ENCODE results near the gene ANKRD6. TPM values are rescaled to one million over a fixed set of nuclear protein-coding genes. Genes with fewer than 3 reads are reported as not detected.

Gene ANKRD6
- total RNA-seq, 5 donors from 2014 or later (not counting 1 experiment from before 2014, with no cell fraction given): 3.0 to 8.4 (median 5.3) TPM

- Mint-ChIP-seq H3K36me3 (peaks cover 5% of the 10 kb centered on the region), H3K4me1 (no peaks in the 10 kb centered on the region), H3K27ac (no peak overlapping the region), H3K9me3 (no peaks in the 10 kb centered on the region), H3K27me3 (no peaks in the 10 kb centered on the region), H3K4me3 (no peak overlapping the region)
- DNase-seq (no peak), ATAC-seq (replicated peaks in 1 of 4) (no peak)
- Histone ChIP-seq H3K27ac (ENCODE audit: low read length) (no peak overlapping the region), H3K27me3 (replicated peaks in 1 of 2; ENCODE audit: control insufficient read depth in 2 of 2, extremely low read depth in 1 of 2, insufficient read depth in 2 of 2, low read length in 1 of 2) (no peaks in the 10 kb centered on the region), H3K9me3 (no peaks in the 10 kb centered on the region), H3K36me3 (ENCODE audit: control insufficient read depth in 2 of 2, extremely low read depth in 1 of 2, insufficient read depth in 1 of 2, low read length in 1 of 2) (no peaks in the 10 kb centered on the region), H3K4me1 (ENCODE audit: control insufficient read depth in 1 of 2, extremely low read depth in 1 of 2, insufficient read depth in 2 of 2, low read length in 2 of 2) (no peaks in the 10 kb centered on the region), H3K4me3 (ENCODE audit: control insufficient read depth in 1 of 2, extremely low read depth in 1 of 2, low read length in 1 of 2) (no peak overlapping the region)
- ChIA-PET CTCF (interaction anchor here in 1 of 2 donors (0.7 kb wide), 1 partner anchor 75 kb away, joined by 4 read pairs; no protein-coding TSS in a partner anchor), POLR2A (interaction anchor here in 1 of 2 donors (0.6 kb wide), 1 partner anchor 46 kb away, joined by 6 read pairs; no protein-coding TSS in a partner anchor)
- 83% methylated on average over 1 of the region's 4 CpGs for WGBS (ENCODE audit: insufficient coverage)
Measured at GRCh38 chr6:89518352-89519055, 85.6 kb downstream of the ANKRD6 start.

DNA sequence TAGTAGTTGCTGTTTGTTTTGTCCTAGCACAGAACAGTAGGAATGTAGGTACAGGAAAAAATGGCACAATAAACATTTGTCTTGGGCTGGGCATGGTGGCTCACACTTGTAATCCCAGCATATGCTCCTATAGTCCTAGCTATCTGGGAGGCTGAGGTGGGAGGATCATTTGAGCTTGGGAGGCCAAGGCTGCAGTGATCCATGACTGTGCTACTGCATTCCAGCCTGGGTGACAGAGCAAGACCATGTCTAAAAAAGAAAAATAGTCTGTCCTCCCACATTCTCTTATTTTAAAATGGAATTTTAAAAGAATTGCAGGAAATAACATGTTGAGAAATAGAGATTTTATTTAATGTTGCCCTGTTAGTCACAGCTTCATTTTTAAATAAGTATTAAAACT, 87.8 kb downstream of the ANKRD6 start:
- ATAC-seq (replicated peaks in 1 of 4): no peak
- Mint-ChIP-seq H3K4me3 (no peak overlapping the region), H3K27me3 (no peaks in the 10 kb centered on the region), H3K27ac (no peak overlapping the region), H3K9me3 (no peaks in the 10 kb centered on the region), H3K36me3 (peaks cover 2% of the 10 kb centered on the region), H3K4me1 (no peaks in the 10 kb centered on the region)
- DNase-seq: no peak
- Histone ChIP-seq H3K4me1 (ENCODE audit: control insufficient read depth in 1 of 2, extremely low read depth in 1 of 2, insufficient read depth in 2 of 2, low read length in 2 of 2) (no peaks in the 10 kb centered on the region), H3K27me3 (replicated peaks in 1 of 2; ENCODE audit: control insufficient read depth in 2 of 2, extremely low read depth in 1 of 2, insufficient read depth in 2 of 2, low read length in 1 of 2) (no peaks in the 10 kb centered on the region), H3K9me3 (no peaks in the 10 kb centered on the region), H3K36me3 (ENCODE audit: control insufficient read depth in 2 of 2, extremely low read depth in 1 of 2, insufficient read depth in 1 of 2, low read length in 1 of 2) (no peaks in the 10 kb centered on the region), H3K4me3 (ENCODE audit: control insufficient read depth in 1 of 2, extremely low read depth in 1 of 2, low read length in 1 of 2) (no peak overlapping the region), H3K27ac (ENCODE audit: low read length) (no peak overlapping the region)
- POLR2A ChIA-PET: no interaction called here
- CTCF ChIA-PET: interaction anchor here in 1 of 2 donors (0.5 kb wide), 1 partner anchor 448 kb away, joined by 3 read pairs; no protein-coding TSS in a partner anchor

DNA sequence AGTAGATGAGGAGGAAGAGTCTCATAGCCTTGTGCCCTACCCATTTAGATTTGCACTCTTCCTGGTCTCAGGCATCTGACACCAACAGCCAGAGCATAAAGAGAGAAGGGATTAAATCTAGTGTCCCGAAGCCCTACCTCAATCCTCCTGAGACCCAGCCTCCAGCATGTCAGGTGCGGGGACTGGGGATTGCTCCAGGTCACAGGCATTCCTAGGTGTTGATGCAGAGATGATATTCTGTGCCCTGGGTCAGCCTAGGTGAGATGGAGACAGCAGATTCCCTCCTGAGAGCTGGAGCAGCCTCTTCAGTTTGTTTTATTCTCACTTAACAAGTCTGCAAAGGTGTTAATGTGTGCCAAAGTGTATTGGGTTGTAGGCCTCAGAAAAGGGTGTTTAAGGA, 89.8 kb downstream of the ANKRD6 start:
- Histone ChIP-seq H3K4me1 (ENCODE audit: control insufficient read depth in 1 of 2, extremely low read depth in 1 of 2, insufficient read depth in 2 of 2, low read length in 2 of 2) (no peaks in the 10 kb centered on the region), H3K36me3 (ENCODE audit: control insufficient read depth in 2 of 2, extremely low read depth in 1 of 2, insufficient read depth in 1 of 2, low read length in 1 of 2) (no peaks in the 10 kb centered on the region), H3K27ac (ENCODE audit: low read length) (no peak overlapping the region), H3K4me3 (ENCODE audit: control insufficient read depth in 1 of 2, extremely low read depth in 1 of 2, low read length in 1 of 2) (no peak overlapping the region), H3K9me3 (no peaks in the 10 kb centered on the region), H3K27me3 (replicated peaks in 1 of 2; ENCODE audit: control insufficient read depth in 2 of 2, extremely low read depth in 1 of 2, insufficient read depth in 2 of 2, low read length in 1 of 2) (no peaks in the 10 kb centered on the region)
- H3K9me3 Mint-ChIP-seq: no peaks in the 10 kb centered on the region
- POLR2A ChIA-PET: no interaction called here
- ATAC-seq (replicated peaks in 1 of 4): no peak
- no peak overlapping the region for H3K4me3 Mint-ChIP-seq
- H3K36me3 Mint-ChIP-seq: no peaks in the 10 kb centered on the region
- no CpG with 5 or more reads among the region's 2 CpGs for WGBS (ENCODE audit: insufficient coverage)
- DNase-seq: no peak
- peaks cover 0 to 5% (median 0%) of the 10 kb centered on the region in 3 donors for H3K4me1 Mint-ChIP-seq
- CTCF ChIA-PET: no interaction called here
- H3K27ac Mint-ChIP-seq: no peak overlapping the region
- H3K27me3 Mint-ChIP-seq: no peaks in the 10 kb centered on the region

GRCh38 chr6:89525786-89526562, 93.0 kb downstream of the ANKRD6 start:
- no peak overlapping the region for H3K4me3 Mint-ChIP-seq
- no peaks in the 10 kb centered on the region for H3K27me3 Mint-ChIP-seq
- no peak overlapping the region for H3K27ac Mint-ChIP-seq
- Histone ChIP-seq H3K4me3 (ENCODE audit: control insufficient read depth in 1 of 2, extremely low read depth in 1 of 2, low read length in 1 of 2) (no peak overlapping the region), H3K4me1 (ENCODE audit: control insufficient read depth in 1 of 2, extremely low read depth in 1 of 2, insufficient read depth in 2 of 2, low read length in 2 of 2) (no peaks in the 10 kb centered on the region), H3K9me3 (no peaks in the 10 kb centered on the region), H3K27ac (ENCODE audit: low read length) (no peak overlapping the region), H3K36me3 (ENCODE audit: control insufficient read depth in 2 of 2, extremely low read depth in 1 of 2, insufficient read depth in 1 of 2, low read length in 1 of 2) (no peaks in the 10 kb centered on the region), H3K27me3 (replicated peaks in 1 of 2; ENCODE audit: control insufficient read depth in 2 of 2, extremely low read depth in 1 of 2, insufficient read depth in 2 of 2, low read length in 1 of 2) (no peaks in the 10 kb centered on the region)
- DNase-seq (no peak), ATAC-seq (replicated peaks in 1 of 4) (no peak)
- peaks cover 5% of the 10 kb centered on the region for H3K36me3 Mint-ChIP-seq
- peaks cover 0 to 5% (median 0%) of the 10 kb centered on the region in 3 donors for H3K4me1 Mint-ChIP-seq
- no CpG with 5 or more reads among the region's 4 CpGs for WGBS (ENCODE audit: insufficient coverage)
- H3K9me3 Mint-ChIP-seq: no peaks in the 10 kb centered on the region
- ChIA-PET CTCF (no interaction called here), POLR2A (no interaction called here)

- Mint-ChIP-seq H3K4me1 (peaks cover 0 to 5% (median 0%) of the 10 kb centered on the region in 3 donors), H3K4me3 (no peak overlapping the region), H3K9me3 (no peaks in the 10 kb centered on the region), H3K36me3 (peaks cover 7% of the 10 kb centered on the region), H3K27ac (no peak overlapping the region), H3K27me3 (no peaks in the 10 kb centered on the region)
- Histone ChIP-seq H3K36me3 (ENCODE audit: control insufficient read depth in 2 of 2, extremely low read depth in 1 of 2, insufficient read depth in 1 of 2, low read length in 1 of 2) (no peaks in the 10 kb centered on the region), H3K27me3 (replicated peaks in 1 of 2; ENCODE audit: control insufficient read depth in 2 of 2, extremely low read depth in 1 of 2, insufficient read depth in 2 of 2, low read length in 1 of 2) (no peaks in the 10 kb centered on the region), H3K9me3 (no peaks in the 10 kb centered on the region), H3K4me1 (ENCODE audit: control insufficient read depth in 1 of 2, extremely low read depth in 1 of 2, insufficient read depth in 2 of 2, low read length in 2 of 2) (no peaks in the 10 kb centered on the region), H3K4me3 (ENCODE audit: control insufficient read depth in 1 of 2, extremely low read depth in 1 of 2, low read length in 1 of 2) (no peak overlapping the region), H3K27ac (ENCODE audit: low read length) (no peak overlapping the region)
- WGBS (ENCODE audit: insufficient coverage): 100% methylated on average over 1 of the region's 2 CpGs
- POLR2A ChIA-PET: no interaction called here
- CTCF ChIA-PET: no interaction called here
- ATAC-seq (replicated peaks in 1 of 4) (no peak), DNase-seq (no peak)
Measured at GRCh38 chr6:89526563-89526869, 93.6 kb downstream of the ANKRD6 start.

- no peaks in the 10 kb centered on the region for H3K27me3 Mint-ChIP-seq
- no peak overlapping the region for H3K4me3 Mint-ChIP-seq
- DNase-seq: peak in 2 of 35 experiments; percentile 1 to 6
- CTCF ChIA-PET: no interaction called here
- H3K36me3 Mint-ChIP-seq: peaks cover 7% of the 10 kb centered on the region
- no peak overlapping the region for H3K4me3 ChIP-seq (ENCODE audit: control insufficient read depth in 1 of 2, extremely low read depth in 1 of 2, low read length in 1 of 2)
- no peak overlapping the region for H3K27ac Mint-ChIP-seq
- ATAC-seq (replicated peaks in 1 of 4): peak in 1 of 4 experiments; percentile 29
- peaks cover 0 to 5% (median 0%) of the 10 kb centered on the region in 3 donors for H3K9me3 Mint-ChIP-seq
- no peaks in the 10 kb centered on the region for H3K36me3 ChIP-seq (ENCODE audit: control insufficient read depth in 2 of 2, extremely low read depth in 1 of 2, insufficient read depth in 1 of 2, low read length in 1 of 2)
- H3K4me1 ChIP-seq (ENCODE audit: control insufficient read depth in 1 of 2, extremely low read depth in 1 of 2, insufficient read depth in 2 of 2, low read length in 2 of 2): no peaks in the 10 kb centered on the region
- peaks cover 0 to 5% (median 0%) of the 10 kb centered on the region in 3 donors for H3K4me1 Mint-ChIP-seq
- H3K27ac ChIP-seq (ENCODE audit: low read length): no peak overlapping the region
- POLR2A ChIA-PET: no interaction called here
- H3K9me3 ChIP-seq: no peaks in the 10 kb centered on the region
- WGBS (ENCODE audit: insufficient coverage): no CpG with 5 or more reads among the region's 2 CpGs
- H3K27me3 ChIP-seq (replicated peaks in 1 of 2; ENCODE audit: control insufficient read depth in 2 of 2, extremely low read depth in 1 of 2, insufficient read depth in 2 of 2, low read length in 1 of 2): no peaks in the 10 kb centered on the region
Measured at GRCh38 chr6:89527634-89528033, 94.7 kb downstream of the ANKRD6 start.
